ENCODE measurements around the gene ZKSCAN3.
A peak's percentile ranks its signal among the peaks of the same experiment; 100 is the strongest.
"Not testable (repeated sequence)": the region's sequence is repeated elsewhere in the genome, so short reads cannot be mapped to it uniquely, and the experiment has no call there.

ZKSCAN3 gene

GRCh38 chr6:28343898-28344677 is 5.7 kb upstream of the ZKSCAN3 start:
- DNase-seq (ENCODE audit: low read depth in 2 of 2) = no peak

DNA sequence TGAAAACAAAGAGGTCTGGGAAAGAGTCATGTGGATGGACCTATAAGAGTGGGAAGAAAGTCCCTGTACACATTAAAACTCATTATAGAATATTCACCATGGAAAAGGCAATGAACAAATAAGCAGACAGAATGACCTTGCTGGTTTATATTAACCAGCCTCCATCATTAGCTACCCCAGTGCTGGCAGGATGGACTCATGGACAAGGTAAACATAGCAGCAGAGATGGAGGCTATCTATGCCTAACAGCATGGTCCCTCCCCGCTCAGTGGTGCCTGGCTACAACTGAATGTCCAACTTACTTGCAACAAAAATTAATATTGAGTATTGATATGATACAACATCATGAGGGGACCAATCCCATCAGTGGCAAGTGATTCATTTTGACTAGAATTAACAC is 4.5 kb upstream of the ZKSCAN3 start:
- DNase-seq (ENCODE audit: low read depth in 2 of 2) = no peak

GRCh38 chr6:28347119-28347518 is 2.6 kb upstream of the ZKSCAN3 start:
- DNase-seq (ENCODE audit: low read depth in 2 of 2) = no peak

DNA sequence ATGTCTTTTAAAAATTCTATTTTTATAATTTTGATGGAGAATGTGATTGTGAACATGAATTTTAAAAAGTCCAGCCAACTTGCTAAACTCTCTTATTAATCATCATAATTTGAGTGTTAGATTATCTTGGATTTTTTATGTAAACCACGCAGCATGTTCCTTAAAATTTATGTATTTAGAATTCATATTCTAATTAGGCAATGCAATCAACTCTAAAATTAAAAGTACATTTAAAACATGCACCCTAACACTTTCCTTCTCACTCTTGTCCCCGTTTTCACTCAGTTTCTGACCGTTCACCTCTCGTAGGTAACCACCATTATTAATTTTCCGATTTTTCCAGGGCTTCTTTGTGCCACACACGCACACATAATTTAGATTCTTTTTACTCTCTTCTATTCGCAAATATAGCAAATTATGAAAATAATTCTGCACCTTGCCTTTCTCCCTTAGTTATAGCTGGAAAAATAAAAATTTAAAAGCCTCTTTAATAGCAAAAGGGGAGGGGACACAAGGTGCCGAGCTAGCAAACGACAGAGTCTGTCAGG is 329 bp upstream of the ZKSCAN3 start:
- DNase-seq (ENCODE audit: low read depth in 2 of 2) = no peak

DNA sequence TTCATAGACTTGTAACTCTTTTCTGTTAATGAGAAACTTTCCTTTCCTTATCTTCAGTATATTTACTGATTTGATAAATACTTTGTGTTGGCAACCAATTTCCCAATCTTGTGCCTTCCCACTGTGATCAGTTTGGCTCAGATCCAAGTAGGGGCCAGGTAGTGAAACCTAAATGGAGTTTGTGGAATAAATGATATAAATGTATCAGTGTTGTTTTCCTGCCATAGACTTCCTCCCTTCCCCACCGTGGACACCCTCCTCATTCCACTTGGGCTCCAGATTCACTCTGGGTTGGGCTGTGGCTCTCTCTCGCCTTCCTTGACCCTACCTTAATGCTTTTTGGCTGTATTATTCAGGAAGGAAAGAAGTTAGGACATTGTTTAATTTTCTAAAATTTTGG is 1.3 kb downstream of the ZKSCAN3 start:
- no peak for DNase-seq (ENCODE audit: low read depth in 2 of 2)

DNA sequence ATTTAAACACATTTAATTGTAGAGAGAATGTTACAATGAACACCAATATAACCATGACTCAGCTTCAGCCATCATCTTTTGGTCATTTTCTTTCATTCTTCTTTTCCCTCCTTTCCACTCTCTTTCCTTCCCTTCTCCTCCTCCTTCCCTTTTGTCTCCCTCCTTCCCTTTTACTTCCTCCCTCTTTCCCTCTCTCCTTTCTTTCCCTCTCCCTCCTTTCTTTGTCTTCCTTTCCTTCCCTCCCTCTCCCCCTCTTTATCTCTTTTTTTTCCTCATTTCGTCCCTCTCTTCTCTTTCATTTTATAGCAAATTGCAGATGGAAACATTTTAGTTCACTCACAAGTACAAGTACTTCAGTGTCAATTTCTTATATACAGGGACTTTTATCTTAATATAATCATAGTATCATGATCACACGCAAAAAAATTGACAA is 1.8 kb downstream of the ZKSCAN3 start:
- no peak for DNase-seq (ENCODE audit: low read depth in 2 of 2)

DNA sequence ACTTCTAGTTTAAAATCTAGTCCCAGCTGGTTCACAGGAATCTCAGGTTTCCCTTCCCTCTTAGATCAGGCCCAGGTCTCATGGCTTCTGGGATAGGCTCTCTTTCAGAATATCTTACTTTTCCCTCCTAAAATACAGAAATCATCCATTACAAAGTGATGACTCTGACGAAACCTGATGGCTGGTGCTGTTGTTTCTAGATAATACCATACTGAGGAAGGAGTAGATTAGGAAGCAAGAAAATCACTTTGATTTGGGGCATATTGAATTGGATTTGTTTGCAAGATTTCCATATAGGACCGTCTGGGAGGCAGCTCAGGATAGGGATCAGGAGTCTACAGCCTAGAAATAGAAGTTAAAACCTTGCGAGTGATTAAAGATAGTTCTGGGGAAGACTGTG is 3.6 kb downstream of the ZKSCAN3 start:
- no peak for DNase-seq (ENCODE audit: low read depth in 2 of 2)

DNA sequence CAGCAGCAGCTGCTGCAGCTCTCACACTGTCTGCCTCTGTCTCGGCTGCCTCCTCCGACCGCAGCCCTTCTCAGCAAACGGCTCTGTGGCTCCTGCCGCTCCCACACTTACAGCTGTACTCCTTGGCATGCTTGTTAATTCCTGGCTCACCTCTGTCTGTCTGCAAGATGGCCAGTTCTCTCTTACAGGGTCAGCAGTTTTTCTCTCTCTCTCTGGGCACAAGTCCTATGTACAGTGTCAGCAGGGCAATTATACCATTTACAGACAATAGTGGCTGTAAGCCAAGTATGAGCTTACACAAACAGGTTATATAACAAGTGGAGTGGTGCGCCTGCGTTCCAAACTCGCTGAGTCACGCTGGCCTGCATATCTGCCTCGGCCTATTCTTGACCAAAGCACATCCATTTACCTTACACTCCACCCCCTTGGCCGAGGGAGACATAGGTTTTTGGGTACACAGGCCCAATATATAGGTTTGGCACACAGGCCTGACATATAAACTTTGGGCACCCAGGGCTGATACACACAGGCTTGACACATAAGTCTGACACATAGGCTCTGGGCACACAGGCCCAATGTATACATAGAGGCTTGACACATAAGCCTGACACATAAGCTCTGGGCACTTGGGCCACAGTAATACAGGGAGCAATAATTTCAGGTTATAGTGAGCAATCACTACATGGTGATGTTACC is 4.4 kb downstream of the ZKSCAN3 start:
- DNase-seq (ENCODE audit: low read depth in 2 of 2) = no peak

- DNase-seq (ENCODE audit: low read depth in 2 of 2) = no peak
Observed at GRCh38 chr6:28354688-28355554, 5.2 kb downstream of the ZKSCAN3 start.

GRCh38 chr6:28355743-28356665 is 6.3 kb downstream of the ZKSCAN3 start:
- DNase-seq (ENCODE audit: low read depth in 2 of 2) = peak; percentile 55 to 58

- no peak for DNase-seq (ENCODE audit: low read depth in 2 of 2)
Observed at GRCh38 chr6:28356666-28357020, 6.9 kb downstream of the ZKSCAN3 start.

DNA sequence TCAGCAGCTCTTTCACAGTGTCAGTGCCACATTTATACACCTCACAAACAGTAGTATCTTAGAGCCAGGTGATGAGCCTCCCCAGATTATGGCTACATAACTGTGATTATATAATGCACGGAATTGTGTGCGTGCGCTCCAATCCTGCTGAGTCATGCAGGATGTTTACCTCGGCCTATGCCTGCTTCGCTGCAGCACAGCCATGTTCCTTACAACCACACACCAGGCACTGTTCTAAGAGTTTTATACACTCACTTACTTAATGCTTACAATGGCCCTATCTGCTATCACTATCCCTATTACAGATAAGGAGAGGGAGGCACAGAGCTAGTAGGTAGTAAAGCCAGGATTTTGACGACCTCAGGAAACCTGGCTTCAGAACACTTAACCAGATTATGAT is 7.3 kb downstream of the ZKSCAN3 start:
- no peak for DNase-seq (ENCODE audit: low read depth in 2 of 2)

- not testable (repeated sequence) for DNase-seq (ENCODE audit: low read depth in 2 of 2)
Observed at GRCh38 chr6:28359562-28359961, 9.8 kb downstream of the ZKSCAN3 start.

- DNase-seq (ENCODE audit: low read depth in 2 of 2) = no peak
Observed at GRCh38 chr6:28360961-28361360, 11.2 kb downstream of the ZKSCAN3 start.

DNA sequence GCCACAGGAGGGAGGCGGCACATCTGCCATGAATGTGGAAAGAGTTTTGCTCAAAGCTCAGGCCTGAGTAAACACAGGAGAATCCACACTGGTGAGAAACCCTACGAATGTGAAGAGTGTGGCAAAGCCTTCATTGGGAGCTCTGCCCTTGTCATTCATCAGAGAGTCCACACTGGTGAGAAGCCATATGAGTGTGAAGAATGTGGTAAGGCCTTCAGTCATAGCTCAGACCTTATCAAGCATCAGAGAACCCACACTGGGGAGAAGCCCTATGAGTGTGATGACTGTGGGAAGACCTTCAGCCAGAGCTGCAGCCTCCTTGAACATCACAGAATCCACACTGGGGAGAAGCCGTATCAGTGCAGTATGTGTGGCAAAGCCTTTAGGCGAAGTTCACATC is 15.8 kb downstream of the ZKSCAN3 start:
- not testable (repeated sequence) for DNase-seq (ENCODE audit: low read depth in 2 of 2)

- DNase-seq (ENCODE audit: low read depth in 2 of 2) = no peak
Observed at GRCh38 chr6:28368522-28368921, 18.8 kb downstream of the ZKSCAN3 start.

- no peak for DNase-seq (ENCODE audit: low read depth in 2 of 2)
Observed at GRCh38 chr6:28369463-28369862, 19.7 kb downstream of the ZKSCAN3 start.

DNA sequence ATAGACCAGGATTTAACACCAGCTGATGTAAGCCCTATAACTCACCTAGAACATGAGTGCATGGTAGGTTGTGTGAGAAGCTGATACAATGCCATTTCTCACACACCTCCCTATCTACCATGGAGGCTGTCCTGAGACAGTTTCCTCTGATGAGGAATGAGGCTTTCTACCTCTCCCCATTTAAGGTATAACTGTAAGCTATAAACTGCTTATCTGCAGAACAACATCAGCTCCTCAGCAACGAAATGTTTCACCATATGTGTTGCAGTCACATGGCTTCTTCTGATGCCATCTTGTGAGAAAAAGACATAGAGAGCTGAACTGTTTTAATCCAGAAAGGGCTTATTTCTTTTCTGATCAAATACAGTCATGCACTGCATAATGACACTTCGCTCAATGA is 20.7 kb downstream of the ZKSCAN3 start:
- DNase-seq (ENCODE audit: low read depth in 2 of 2) = no peak

GRCh38 chr6:28371280-28371679 is 21.5 kb downstream of the ZKSCAN3 start:
- DNase-seq (ENCODE audit: low read depth in 2 of 2) = no peak

- no peak for DNase-seq (ENCODE audit: low read depth in 2 of 2)
Observed at GRCh38 chr6:28371706-28372451, 22.1 kb downstream of the ZKSCAN3 start.
